IgD-negative memory B cell (primary cell): ENCODE data around the gene SH3RF3. TPM values are rescaled to one million over a fixed set of nuclear protein-coding genes. Genes with fewer than 3 reads are reported as not detected.
A peak's percentile ranks its signal among the peaks of the same experiment; 100 is the strongest.
"Not testable (repeated sequence)": the region's sequence is repeated elsewhere in the genome, so short reads cannot be mapped to it uniquely, and the experiment has no call there.

Experiments
- H3K27ac Mint-ChIP-seq, 3 donors: one replicate each; pipeline ENCODE4 v1.8.0; 2020 to 2022; ENCODE audit warnings: mild to moderate bottlenecking in 3 of 3, mixed read lengths in 3 of 3, moderate library complexity in 1 of 3
- H3K27me3 Mint-ChIP-seq: one replicate; pipeline ENCODE4 v1.8.0; 2021; ENCODE audit warnings: mixed read lengths
- H3K36me3 Mint-ChIP-seq: one replicate; pipeline ENCODE4 v1.8.0; 2020; ENCODE audit warnings: mild to moderate bottlenecking, mixed read lengths
- H3K4me1 Mint-ChIP-seq, 3 donors: one replicate each; pipeline ENCODE4 v1.8.0; 2020 to 2022; ENCODE audit warnings: mixed read lengths in 3 of 3, mild to moderate bottlenecking in 1 of 3
- H3K4me3 Mint-ChIP-seq, 4 donors: one replicate each; pipeline ENCODE4 v1.8.0; 2020 to 2022; ENCODE audit warnings: mild to moderate bottlenecking in 4 of 4, mixed read lengths in 4 of 4, moderate library complexity in 3 of 4
- H3K9me3 Mint-ChIP-seq, 3 donors: one replicate each; pipeline ENCODE4 v1.8.0; 2020 to 2021; ENCODE audit warnings: mixed read lengths in 3 of 3, mild to moderate bottlenecking in 1 of 3
- polyA plus RNA-seq: library from polyadenylated mRNA; unstranded; fragments of 300-500 nt; fragmentation: Illumina TruSeq; gene quantifications from one replicate; pipeline ENCODE4 v1.2.3, GENCODE V29; 2021

SH3RF3 gene
- polyA plus RNA-seq, 1 donor from 2014 or later = not detected

- H3K4me1 Mint-ChIP-seq = no peaks in the 10 kb centered on the region
- H3K27me3 Mint-ChIP-seq = peaks cover 12% of the 10 kb centered on the region
- H3K9me3 Mint-ChIP-seq = peaks cover 0 to 5% (median 0%) of the 10 kb centered on the region in 3 donors
- H3K27ac Mint-ChIP-seq = no peak overlapping the region
- no peaks in the 10 kb centered on the region for H3K36me3 Mint-ChIP-seq
- peak overlapping the region in 1 of 4 donors; percentile 3 for H3K4me3 Mint-ChIP-seq
These were observed 403.1 kb downstream of the SH3RF3 start for GRCh38 chr2:109531896-109532727.

DNA sequence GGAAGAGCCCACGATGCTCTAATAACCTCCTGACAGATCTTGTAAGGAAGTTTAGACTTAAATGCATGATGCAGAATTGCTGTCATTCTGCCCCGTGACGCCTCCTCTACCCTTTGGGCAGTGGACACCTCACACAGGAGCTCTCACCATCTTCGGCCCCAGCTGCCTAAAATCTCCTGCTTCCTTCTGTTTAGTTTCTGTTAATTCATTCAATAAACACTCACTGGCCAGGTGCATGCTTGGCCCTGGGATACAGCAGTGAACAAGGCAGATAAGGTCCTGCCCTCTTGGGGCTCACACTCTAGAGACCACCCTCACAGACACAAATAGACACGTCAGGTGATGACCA is 403.7 kb downstream of the SH3RF3 start:
- H3K27ac Mint-ChIP-seq = no peak overlapping the region
- H3K4me1 Mint-ChIP-seq = no peaks in the 10 kb centered on the region
- peak overlapping the region in 1 of 4 donors; percentile 3 for H3K4me3 Mint-ChIP-seq
- H3K27me3 Mint-ChIP-seq = peaks cover 10% of the 10 kb centered on the region
- no peaks in the 10 kb centered on the region for H3K36me3 Mint-ChIP-seq
- peaks cover 0 to 5% (median 0%) of the 10 kb centered on the region in 3 donors for H3K9me3 Mint-ChIP-seq

GRCh38 chr2:109533823-109534222 is 404.8 kb downstream of the SH3RF3 start:
- Mint-ChIP-seq H3K4me1 (no peaks in the 10 kb centered on the region), H3K27me3 (peaks cover 8% of the 10 kb centered on the region), H3K36me3 (no peaks in the 10 kb centered on the region), H3K27ac (no peak overlapping the region), H3K4me3 (no peak overlapping the region), H3K9me3 (peaks cover 0 to 5% (median 0%) of the 10 kb centered on the region in 3 donors)

DNA sequence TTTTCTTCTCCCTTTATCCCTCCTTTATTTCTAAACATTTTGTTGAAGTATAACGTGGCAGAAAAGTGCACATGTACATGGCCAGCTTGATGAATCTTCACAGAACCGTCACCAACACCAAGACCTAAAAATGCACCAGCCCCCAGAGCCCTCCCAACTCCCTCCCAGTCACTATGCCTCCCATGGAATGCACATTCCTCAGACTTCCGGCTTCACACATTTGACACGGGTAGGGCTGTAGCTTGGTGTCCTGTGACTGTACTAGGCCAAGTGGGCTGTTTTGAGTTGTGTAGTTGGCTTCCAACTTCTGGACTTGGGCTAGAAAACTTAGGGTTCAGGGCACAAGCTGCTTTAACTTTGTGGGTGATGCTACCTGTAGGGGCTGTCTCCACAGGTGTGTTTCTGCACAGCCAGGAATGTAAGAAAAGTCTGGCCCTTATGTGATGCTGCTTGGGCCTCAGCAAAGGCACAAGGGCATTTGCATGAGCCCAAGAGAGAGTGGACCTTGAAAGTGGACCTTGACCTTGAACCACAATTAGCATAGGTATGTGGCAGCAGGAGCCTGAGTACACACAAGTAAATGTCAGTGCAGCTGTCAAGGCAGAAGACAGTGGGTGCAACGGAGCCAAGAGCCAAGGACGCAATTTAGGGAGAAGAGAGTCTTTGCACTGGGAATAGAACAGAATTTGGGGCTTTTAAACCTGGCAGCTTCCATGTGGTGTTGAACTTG is 406.4 kb downstream of the SH3RF3 start:
- Mint-ChIP-seq H3K9me3 (peaks cover 0 to 5% (median 0%) of the 10 kb centered on the region in 3 donors), H3K27me3 (peaks cover 5% of the 10 kb centered on the region), H3K4me1 (no peaks in the 10 kb centered on the region), H3K36me3 (no peaks in the 10 kb centered on the region), H3K27ac (no peak overlapping the region), H3K4me3 (no peak overlapping the region)

DNA sequence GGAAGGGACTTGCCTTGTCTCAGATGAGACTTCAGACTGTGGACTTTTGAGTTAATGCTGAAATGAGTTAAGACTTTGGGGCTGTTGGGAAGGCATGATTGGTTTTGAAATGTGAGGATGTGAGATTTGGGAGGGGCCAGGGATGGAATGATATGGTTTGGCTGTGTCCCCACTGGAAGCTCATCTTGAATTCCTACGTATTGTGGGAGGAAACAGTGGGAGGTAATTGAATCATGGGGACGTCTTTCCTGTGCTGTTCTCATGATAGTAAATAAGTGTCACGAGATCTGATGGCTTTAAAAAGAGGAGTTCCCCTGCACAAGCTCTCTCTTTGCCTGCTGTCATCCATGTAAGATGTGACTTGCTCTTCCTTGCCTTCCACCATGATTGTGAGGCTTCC is 407.6 kb downstream of the SH3RF3 start:
- not testable (repeated sequence) for H3K9me3 Mint-ChIP-seq, H3K27ac Mint-ChIP-seq, H3K4me3 Mint-ChIP-seq, H3K36me3 Mint-ChIP-seq, H3K4me1 Mint-ChIP-seq, H3K27me3 Mint-ChIP-seq

- no peak overlapping the region for H3K27ac Mint-ChIP-seq
- H3K4me1 Mint-ChIP-seq = no peaks in the 10 kb centered on the region
- peaks cover 0 to 5% (median 0%) of the 10 kb centered on the region in 3 donors for H3K9me3 Mint-ChIP-seq
- H3K27me3 Mint-ChIP-seq = peaks cover 5% of the 10 kb centered on the region
- no peaks in the 10 kb centered on the region for H3K36me3 Mint-ChIP-seq
- no peak overlapping the region for H3K4me3 Mint-ChIP-seq
These were observed 408.7 kb downstream of the SH3RF3 start for GRCh38 chr2:109537565-109538222.

DNA sequence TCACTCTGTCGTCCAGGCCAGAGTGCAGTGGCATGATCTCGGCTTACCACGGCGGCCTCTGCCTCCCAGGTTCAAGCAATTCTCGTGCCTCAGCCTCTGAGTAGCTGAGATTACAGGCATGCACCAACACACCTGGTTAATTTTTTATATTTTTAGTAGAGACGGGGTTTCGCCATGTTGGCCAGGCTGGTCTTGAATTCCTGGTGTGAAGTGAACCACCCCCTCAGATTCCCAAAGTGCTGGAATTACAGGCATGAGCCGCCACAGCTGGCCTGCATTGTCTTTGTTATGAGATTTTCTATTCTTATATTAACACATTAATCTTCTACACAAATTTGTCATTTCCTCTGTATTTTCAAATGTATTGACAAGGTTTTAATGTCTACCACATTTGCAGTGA is 409.5 kb downstream of the SH3RF3 start:
- no peak overlapping the region for H3K4me3 Mint-ChIP-seq
- no peaks in the 10 kb centered on the region for H3K4me1 Mint-ChIP-seq
- H3K9me3 Mint-ChIP-seq = peaks cover 0 to 5% (median 0%) of the 10 kb centered on the region in 3 donors

GRCh38 chr2:109542384-109542783 is 413.4 kb downstream of the SH3RF3 start:
- Mint-ChIP-seq H3K36me3 (no peaks in the 10 kb centered on the region), H3K9me3 (no peaks in the 10 kb centered on the region), H3K27ac (no peak overlapping the region), H3K27me3 (peaks cover 5% of the 10 kb centered on the region), H3K4me1 (no peaks in the 10 kb centered on the region), H3K4me3 (no peak overlapping the region)

More for the DNA sequence above, 409.5 kb downstream of the SH3RF3 start:
- H3K27ac Mint-ChIP-seq = no peak overlapping the region
- H3K27me3 Mint-ChIP-seq = peaks cover 5% of the 10 kb centered on the region
- no peaks in the 10 kb centered on the region for H3K36me3 Mint-ChIP-seq

GRCh38 chr2:109545828-109546713 is 417.1 kb downstream of the SH3RF3 start:
- no peaks in the 10 kb centered on the region for H3K36me3 Mint-ChIP-seq
- no peaks in the 10 kb centered on the region for H3K9me3 Mint-ChIP-seq
- no peaks in the 10 kb centered on the region for H3K4me1 Mint-ChIP-seq
- H3K4me3 Mint-ChIP-seq = no peak overlapping the region
- H3K27ac Mint-ChIP-seq = no peak overlapping the region
- H3K27me3 Mint-ChIP-seq = peaks cover 4% of the 10 kb centered on the region

- Mint-ChIP-seq H3K9me3 (no peaks in the 10 kb centered on the region), H3K4me3 (no peak overlapping the region), H3K4me1 (no peaks in the 10 kb centered on the region), H3K27ac (no peak overlapping the region), H3K36me3 (no peaks in the 10 kb centered on the region), H3K27me3 (peaks cover 2% of the 10 kb centered on the region)
These were observed 418.3 kb downstream of the SH3RF3 start for GRCh38 chr2:109547280-109547679.

GRCh38 chr2:109549016-109549590 is 420.1 kb downstream of the SH3RF3 start:
- H3K27ac Mint-ChIP-seq = no peak overlapping the region
- H3K4me3 Mint-ChIP-seq = no peak overlapping the region
- no peaks in the 10 kb centered on the region for H3K9me3 Mint-ChIP-seq
- no peaks in the 10 kb centered on the region for H3K36me3 Mint-ChIP-seq
- H3K27me3 Mint-ChIP-seq = peaks cover 4% of the 10 kb centered on the region
- H3K4me1 Mint-ChIP-seq = no peaks in the 10 kb centered on the region
